CD4-positive, CD25-positive, alpha-beta regulatory T cell (primary cell): ENCODE measurements around the gene FBXO11. TPM values are rescaled to one million over a fixed set of nuclear protein-coding genes. Genes with fewer than 3 reads are reported as not detected.

ENCODE experiments used
- ATAC-seq, 2 donors: fragments of 150-1000 bp; cut with Tn5 transposase; one replicate each; pipeline ENCODE4 v1.10.0; 2021; ENCODE audit warnings: low read depth in 2 of 2, moderate number of reproducible peaks in 2 of 2, moderate library complexity in 1 of 2
- DNase-seq, 3 donors: peaks; one replicate each; pipeline versions ENCODE4 v3.0.0 to v3.0.0-alpha.2; 2012 to 2022; ENCODE audit warnings: mixed read lengths in 1 of 3
- H3K27ac ChIP-seq: one replicate; pipeline ENCODE4 v1.7.0; 2013; ENCODE audit warnings: mild to moderate bottlenecking, low read length; ENCODE audit not compliant: insufficient read depth, poor library complexity, severe bottlenecking
- H3K27me3 ChIP-seq: one replicate; pipeline ENCODE4 v1.7.0; 2013; ENCODE audit warnings: low read length; ENCODE audit not compliant: control insufficient read depth, insufficient read depth
- H3K36me3 ChIP-seq: one replicate; pipeline ENCODE4 v1.7.0; 2013; ENCODE audit warnings: mild to moderate bottlenecking, low read length, moderate library complexity; ENCODE audit not compliant: control insufficient read depth, insufficient read depth
- H3K4me1 ChIP-seq: 2 replicates; pipeline ENCODE4 v1.7.0; 2013; ENCODE audit warnings: mild to moderate bottlenecking, low read length; ENCODE audit not compliant: insufficient read depth, control insufficient read depth, poor library complexity, severe bottlenecking
- H3K4me3 ChIP-seq: one replicate; pipeline ENCODE4 v1.7.0; 2013; ENCODE audit warnings: low read depth, mild to moderate bottlenecking, low read length, moderate library complexity
- H3K9me3 ChIP-seq, 2 experiments: 1 replicate in 1 of 2; 2 replicates in 1 of 2; pipeline ENCODE4 v1.7.0; 2013; ENCODE audit warnings: low read length in 2 of 2, mild to moderate bottlenecking in 1 of 2, moderate library complexity in 1 of 2; ENCODE audit not compliant: control insufficient read depth in 2 of 2
- H3K27ac Mint-ChIP-seq, 3 donors: one replicate each; pipeline ENCODE4 v1.8.0; 2020 to 2022; ENCODE audit warnings: mild to moderate bottlenecking in 3 of 3, mixed read lengths in 3 of 3, moderate library complexity in 2 of 3
- H3K27me3 Mint-ChIP-seq: one replicate; pipeline ENCODE4 v1.8.0; 2022; ENCODE audit warnings: mild to moderate bottlenecking, mixed read lengths
- H3K36me3 Mint-ChIP-seq: one replicate; pipeline ENCODE4 v1.8.0; 2020; ENCODE audit warnings: mixed read lengths
- H3K4me1 Mint-ChIP-seq, 4 donors: one replicate each; pipeline ENCODE4 v1.8.0; 2020 to 2022; ENCODE audit warnings: mixed read lengths in 4 of 4, mild to moderate bottlenecking in 1 of 4
- H3K4me3 Mint-ChIP-seq, 4 donors: one replicate each; pipeline ENCODE4 v1.8.0; 2020 to 2022; ENCODE audit warnings: mild to moderate bottlenecking in 4 of 4, mixed read lengths in 4 of 4, moderate library complexity in 3 of 4
- H3K9me3 Mint-ChIP-seq, 7 donors: one replicate each; pipeline ENCODE4 v1.8.0; 2020 to 2022; ENCODE audit warnings: mixed read lengths in 7 of 7, mild to moderate bottlenecking in 3 of 7, moderate library complexity in 2 of 7
- polyA plus RNA-seq, 4 donors: library from polyadenylated mRNA; unstranded; fragments of 300-500 nt; fragmentation: Illumina TruSeq; gene quantifications; one replicate each; pipeline ENCODE4 v1.2.3, GENCODE V29; 2021
- total RNA-seq: library from RNA; stranded (reverse); gene quantifications from one replicate; pipeline ENCODE4 v1.2.3, GENCODE V29; 2022

Gene FBXO11
- total and polyA plus RNA-seq, 5 donors from 2014 or later = 5.0 to 124 (median 6.5) TPM

DNA sequence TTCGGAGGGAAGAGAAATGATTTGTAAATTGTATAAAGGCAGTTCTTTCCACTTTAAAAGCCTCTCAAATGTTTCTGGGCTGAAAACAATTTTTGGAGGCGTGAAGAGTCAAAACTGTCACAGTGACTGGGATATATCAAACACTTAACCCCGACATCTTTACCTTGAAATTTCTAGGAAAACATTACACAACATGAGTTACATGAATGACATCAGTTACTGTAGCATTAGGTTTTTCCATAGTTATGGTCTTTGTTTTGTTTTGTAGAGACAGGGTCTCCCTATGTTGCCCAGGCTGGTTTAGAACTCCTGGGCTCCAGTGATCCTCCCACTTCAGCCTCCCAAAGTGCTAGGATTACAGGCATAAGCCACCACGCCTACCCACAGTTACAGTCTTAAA, 97.7 kb downstream of the FBXO11 start:
- peak overlapping the region; percentile 40 to 70 (median 44) for H3K27ac Mint-ChIP-seq
- H3K4me1 Mint-ChIP-seq = peaks cover 3 to 21% (median 4%) of the 10 kb centered on the region in 4 donors
- ATAC-seq (no peak), DNase-seq (no peak)
- peaks cover 59% of the 10 kb centered on the region for H3K36me3 Mint-ChIP-seq
- H3K9me3 ChIP-seq = peaks cover 3 to 5% of the 10 kb centered on the region in 2 experiments
- no peak overlapping the region for H3K4me3 ChIP-seq
- peaks cover 0 to 4% (median 0%) of the 10 kb centered on the region in 7 donors for H3K9me3 Mint-ChIP-seq
- H3K4me3 Mint-ChIP-seq = no peak overlapping the region
- H3K27ac ChIP-seq = no peak overlapping the region
- H3K27me3 Mint-ChIP-seq = no peaks in the 10 kb centered on the region
- no peaks in the 10 kb centered on the region for H3K27me3 ChIP-seq
- no peaks in the 10 kb centered on the region for H3K4me1 ChIP-seq
- peaks cover 84% of the 10 kb centered on the region for H3K36me3 ChIP-seq

DNA sequence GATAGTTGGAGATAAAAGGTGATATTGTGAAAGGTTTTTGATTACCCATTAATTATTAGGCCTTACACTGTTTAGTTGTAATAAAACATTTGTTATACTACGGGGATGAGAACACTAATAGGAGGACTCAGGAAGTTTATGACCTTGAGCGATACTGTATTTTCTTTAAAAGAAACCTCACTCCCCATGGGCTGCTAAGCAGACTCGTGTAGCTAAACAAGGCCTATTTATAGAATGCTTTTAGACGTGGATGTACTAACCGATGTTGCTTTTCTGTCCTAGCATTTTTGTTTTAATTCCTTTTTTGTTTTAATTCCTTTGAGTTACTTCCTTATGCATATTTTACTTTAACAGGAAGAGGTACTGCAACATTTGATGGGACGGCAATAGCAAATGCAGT, 100.4 kb downstream of the FBXO11 start:
- Mint-ChIP-seq H3K4me1 (peaks cover 0 to 8% (median 2%) of the 10 kb centered on the region in 4 donors), H3K4me3 (no peak overlapping the region), H3K9me3 (peaks cover 0 to 10% (median 6%) of the 10 kb centered on the region in 7 donors), H3K36me3 (peaks cover 63% of the 10 kb centered on the region), H3K27ac (no peak overlapping the region), H3K27me3 (no peaks in the 10 kb centered on the region)
- Histone ChIP-seq H3K36me3 (peaks cover 87% of the 10 kb centered on the region), H3K27me3 (no peaks in the 10 kb centered on the region), H3K9me3 (peaks cover 6 to 14% of the 10 kb centered on the region in 2 experiments), H3K4me1 (no peaks in the 10 kb centered on the region), H3K4me3 (no peak overlapping the region), H3K27ac (no peak overlapping the region)
- DNase-seq (no peak), ATAC-seq (no peak)

- no peaks in the 10 kb centered on the region for H3K27me3 ChIP-seq
- H3K4me1 Mint-ChIP-seq = peaks cover 3 to 8% (median 6%) of the 10 kb centered on the region in 4 donors
- H3K4me3 Mint-ChIP-seq = no peak overlapping the region
- peaks cover 92% of the 10 kb centered on the region for H3K36me3 ChIP-seq
- H3K9me3 Mint-ChIP-seq = peaks cover 0 to 10% (median 6%) of the 10 kb centered on the region in 7 donors
- ATAC-seq = no peak
- H3K27ac Mint-ChIP-seq = no peak overlapping the region
- no peak overlapping the region for H3K4me3 ChIP-seq
- no peaks in the 10 kb centered on the region for H3K4me1 ChIP-seq
- H3K9me3 ChIP-seq = peaks cover 6 to 14% of the 10 kb centered on the region in 2 experiments
- H3K36me3 Mint-ChIP-seq = peaks cover 83% of the 10 kb centered on the region
- no peaks in the 10 kb centered on the region for H3K27me3 Mint-ChIP-seq
- no peak overlapping the region for H3K27ac ChIP-seq
- DNase-seq = no peak
These were observed 102.5 kb downstream of the FBXO11 start for GRCh38 chr2:47803770-47804169.

DNA sequence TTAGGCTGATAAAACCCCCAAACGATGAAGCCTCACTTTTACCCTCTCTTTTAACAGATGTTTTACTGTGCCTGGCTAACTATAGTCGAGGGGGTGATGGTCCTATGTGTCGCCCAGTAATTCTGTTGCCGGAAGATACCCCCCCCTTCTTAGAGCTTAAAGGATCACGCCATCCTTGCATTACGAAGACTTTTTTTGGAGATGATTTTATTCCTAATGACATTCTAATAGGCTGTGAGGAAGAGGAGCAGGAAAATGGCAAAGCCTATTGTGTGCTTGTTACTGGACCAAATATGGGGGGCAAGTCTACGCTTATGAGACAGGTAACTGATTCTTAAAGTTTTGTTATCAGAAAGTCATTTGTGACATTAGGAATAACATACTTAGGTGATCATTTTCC, 102.9 kb downstream of the FBXO11 start:
- no peaks in the 10 kb centered on the region for H3K4me1 ChIP-seq
- no peak for DNase-seq
- H3K4me3 ChIP-seq = no peak overlapping the region
- peaks cover 6 to 14% of the 10 kb centered on the region in 2 experiments for H3K9me3 ChIP-seq
- H3K27ac ChIP-seq = no peak overlapping the region
- peaks cover 92% of the 10 kb centered on the region for H3K36me3 ChIP-seq
- Mint-ChIP-seq H3K4me1 (peaks cover 3 to 8% (median 6%) of the 10 kb centered on the region in 4 donors), H3K36me3 (peaks cover 85% of the 10 kb centered on the region), H3K27ac (no peak overlapping the region), H3K4me3 (no peak overlapping the region), H3K9me3 (peaks cover 0 to 10% (median 6%) of the 10 kb centered on the region in 7 donors), H3K27me3 (no peaks in the 10 kb centered on the region)
- H3K27me3 ChIP-seq = no peaks in the 10 kb centered on the region
- ATAC-seq = no peak

DNA sequence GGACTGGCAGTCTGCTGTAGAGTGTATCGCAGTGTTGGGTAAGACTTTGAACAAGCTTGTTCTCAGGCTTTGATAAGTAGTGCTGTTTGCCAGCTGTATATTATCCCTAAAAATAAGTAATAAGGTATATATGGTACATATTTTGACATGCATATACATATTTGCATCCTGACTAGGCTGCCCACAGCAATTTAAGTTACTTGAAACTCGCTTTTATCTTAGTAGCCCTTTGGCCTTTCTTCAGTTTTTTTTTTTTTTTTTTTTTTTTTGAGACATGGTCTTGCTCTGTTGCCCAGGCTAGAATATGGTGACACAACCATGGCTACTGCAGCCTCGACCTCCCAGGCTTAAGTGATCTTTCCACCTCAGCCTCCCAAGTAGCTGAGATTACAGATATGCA, 105.2 kb downstream of the FBXO11 start:
- Mint-ChIP-seq H3K36me3 (peaks cover 77% of the 10 kb centered on the region), H3K27me3 (no peaks in the 10 kb centered on the region), H3K9me3 (peaks cover 0 to 10% (median 7%) of the 10 kb centered on the region in 7 donors), H3K4me1 (peaks cover 0 to 12% (median 10%) of the 10 kb centered on the region in 4 donors), H3K27ac (peak overlapping the region in 1 of 3 donors; percentile 4), H3K4me3 (no peak overlapping the region)
- no peak overlapping the region for H3K27ac ChIP-seq
- no peaks in the 10 kb centered on the region for H3K4me1 ChIP-seq
- no peaks in the 10 kb centered on the region for H3K27me3 ChIP-seq
- H3K4me3 ChIP-seq = no peak overlapping the region
- H3K9me3 ChIP-seq = peaks cover 6 to 14% of the 10 kb centered on the region in 2 experiments
- DNase-seq = no peak
- ATAC-seq = no peak
- H3K36me3 ChIP-seq = peaks cover 92% of the 10 kb centered on the region

DNA sequence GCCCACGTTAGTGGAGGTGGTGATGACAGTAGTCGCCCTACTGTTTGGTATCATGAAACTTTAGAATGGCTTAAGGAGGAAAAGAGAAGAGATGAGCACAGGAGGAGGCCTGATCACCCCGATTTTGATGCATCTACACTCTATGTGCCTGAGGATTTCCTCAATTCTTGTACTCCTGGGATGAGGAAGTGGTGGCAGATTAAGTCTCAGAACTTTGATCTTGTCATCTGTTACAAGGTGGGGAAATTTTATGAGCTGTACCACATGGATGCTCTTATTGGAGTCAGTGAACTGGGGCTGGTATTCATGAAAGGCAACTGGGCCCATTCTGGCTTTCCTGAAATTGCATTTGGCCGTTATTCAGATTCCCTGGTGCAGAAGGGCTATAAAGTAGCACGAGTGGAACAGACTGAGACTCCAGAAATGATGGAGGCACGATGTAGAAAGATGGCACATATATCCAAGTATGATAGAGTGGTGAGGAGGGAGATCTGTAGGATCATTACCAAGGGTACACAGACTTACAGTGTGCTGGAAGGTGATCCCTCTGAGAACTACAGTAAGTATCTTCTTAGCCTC, 107.2 kb downstream of the FBXO11 start:
- H3K4me3 Mint-ChIP-seq = no peak overlapping the region
- H3K27ac Mint-ChIP-seq = peak overlapping the region in 1 of 3 donors; percentile 8
- Histone ChIP-seq H3K36me3 (peaks cover 84% of the 10 kb centered on the region), H3K27me3 (no peaks in the 10 kb centered on the region), H3K9me3 (peaks cover 6 to 14% of the 10 kb centered on the region in 2 experiments), H3K4me3 (no peak overlapping the region), H3K27ac (no peak overlapping the region), H3K4me1 (no peaks in the 10 kb centered on the region)
- H3K4me1 Mint-ChIP-seq = peaks cover 2 to 15% (median 12%) of the 10 kb centered on the region in 4 donors
- no peak for DNase-seq
- no peaks in the 10 kb centered on the region for H3K27me3 Mint-ChIP-seq
- H3K9me3 Mint-ChIP-seq = peaks cover 0 to 10% (median 4%) of the 10 kb centered on the region in 7 donors
- peaks cover 69% of the 10 kb centered on the region for H3K36me3 Mint-ChIP-seq
- ATAC-seq = no peak

- Mint-ChIP-seq H3K36me3 (peaks cover 64% of the 10 kb centered on the region), H3K27ac (no peak overlapping the region), H3K9me3 (peaks cover 0 to 9% (median 4%) of the 10 kb centered on the region in 7 donors), H3K27me3 (no peaks in the 10 kb centered on the region), H3K4me3 (no peak overlapping the region), H3K4me1 (peaks cover 2 to 15% (median 12%) of the 10 kb centered on the region in 4 donors)
- no peaks in the 10 kb centered on the region for H3K27me3 ChIP-seq
- no peak overlapping the region for H3K4me3 ChIP-seq
- peaks cover 3 to 9% of the 10 kb centered on the region in 2 experiments for H3K9me3 ChIP-seq
- H3K4me1 ChIP-seq = no peaks in the 10 kb centered on the region
- H3K27ac ChIP-seq = no peak overlapping the region
- no peak for DNase-seq
- H3K36me3 ChIP-seq = peaks cover 79% of the 10 kb centered on the region
- ATAC-seq = no peak
These were observed 107.7 kb downstream of the FBXO11 start for GRCh38 chr2:47798631-47799030.
